Fibroblast of lung (primary cell): ENCODE data around the gene CYP27A1. TPM values are rescaled to one million over a fixed set of nuclear protein-coding genes. Genes with fewer than 3 reads are reported as not detected.

Experiments
- DNase-seq, 2 donors: peaks; one replicate each; pipeline versions ENCODE4 v3.0.0 to v3.0.0-alpha.2; 2010; ENCODE audit warnings: low read depth in 2 of 2
- H2AFZ ChIP-seq: 2 replicates; pipeline ENCODE4 v1.5.1; 2012; ENCODE audit warnings: low read length, control low read depth, inconsistent platforms
- H3K27ac ChIP-seq: 2 replicates; pipeline ENCODE4 v1.5.1; 2011; ENCODE audit warnings: low read length, control low read depth; ENCODE audit not compliant: insufficient read depth
- H3K27me3 ChIP-seq: 2 replicates; pipeline ENCODE4 v1.5.1; 2011; ENCODE audit warnings: mild to moderate bottlenecking, low read length; ENCODE audit not compliant: control insufficient read depth, insufficient read depth
- H3K36me3 ChIP-seq: 2 replicates; pipeline ENCODE4 v1.5.1; 2011; ENCODE audit warnings: low read length; ENCODE audit not compliant: control insufficient read depth, insufficient read depth
- H3K4me1 ChIP-seq: 2 replicates; pipeline ENCODE4 v1.5.1; 2011; ENCODE audit warnings: low read length; ENCODE audit not compliant: control insufficient read depth, insufficient read depth; ENCODE audit errors: extremely low read depth
- H3K4me2 ChIP-seq: 2 replicates; pipeline ENCODE4 v1.5.1; 2011; ENCODE audit warnings: low read length, control low read depth; ENCODE audit not compliant: insufficient read depth; ENCODE audit errors: extremely low read depth
- H3K4me3 ChIP-seq, 4 experiments: fragments of 200-600 bp in 1 of 4; sonication (generic) in 1 of 4; replicated peaks in 1 of 4; 2 replicates each; pipeline ENCODE4 v1.5.1; 2011 to 2016; ENCODE audit warnings: low read length in 4 of 4, low read depth in 3 of 4, mild to moderate bottlenecking in 3 of 4, control low read depth in 2 of 4, inconsistent platforms in 1 of 4, mixed read lengths in 1 of 4; ENCODE audit not compliant: insufficient read depth in 1 of 4; ENCODE audit errors: control extremely low read depth in 1 of 4
- H3K79me2 ChIP-seq: 2 replicates; pipeline ENCODE4 v1.5.1; 2012; ENCODE audit warnings: mild to moderate bottlenecking, low read length, inconsistent platforms; ENCODE audit not compliant: control insufficient read depth, insufficient read depth
- H3K9ac ChIP-seq: 2 replicates; pipeline ENCODE4 v1.5.1; 2011; ENCODE audit warnings: mild to moderate bottlenecking, low read length, control low read depth; ENCODE audit not compliant: insufficient read depth
- H3K9me3 ChIP-seq: 2 replicates; pipeline ENCODE4 v1.5.1; 2012; ENCODE audit warnings: low read depth, low read length; ENCODE audit not compliant: control insufficient read depth, insufficient read depth
- H4K20me1 ChIP-seq: 2 replicates; pipeline ENCODE4 v1.5.1; 2011; ENCODE audit warnings: low read length; ENCODE audit not compliant: control insufficient read depth, insufficient read depth; ENCODE audit errors: extremely low read depth
- EZH2 ChIP-seq: IDR thresholded peaks from 2 replicates; pipeline ENCODE4 v1.5.1; 2012; ENCODE audit warnings: low read length, control low read depth, mild to moderate bottlenecking; ENCODE audit errors: missing control alignments
- polyA plus RNA-seq, 2 donors: library from polyadenylated mRNA; depleted of rRNA in 1 of 2; stranded (reverse) in 1 of 2; unstranded in 1 of 2; fragments of >200 nt; gene quantifications; 2 replicates each; pipeline ENCODE4 v1.2.1, GENCODE V29; 2011 to 2012; ENCODE audit warnings: missing spikeins in 1 of 2
- total RNA-seq: library from RNA; depleted of rRNA; stranded (reverse); fragments of >200 nt; gene quantifications from 2 replicates; pipeline ENCODE4 v1.2.1, GENCODE V29; 2014
- TF ChIP-seq, protein P1 (sequence below), 2 donors: IDR thresholded peaks in 1 of 2; conservative IDR thresholded peaks in 1 of 2; 1 replicate in 1 of 2; 2 replicates in 1 of 2; pipeline ENCODE4 v1.5.1; 2011 to 2012; ENCODE audit warnings: low read length in 2 of 2, control low read depth in 1 of 2, inconsistent platforms in 1 of 2, low read depth in 1 of 2, mild to moderate bottlenecking in 1 of 2

The CYP27A1 gene
- total and polyA plus RNA-seq, 2 donors (not counting 1 experiment from before 2014, with no cell fraction given) = 12.7 to 53.8 TPM

- DNase-seq = no peak
- Histone ChIP-seq H3K4me3 (no peak overlapping the region), H3K4me2 (no peak overlapping the region), H3K79me2 (no peaks in the 10 kb centered on the region), H3K9ac (no peak overlapping the region), H3K36me3 (no peaks in the 10 kb centered on the region), H2AFZ (no peak overlapping the region), H3K27ac (no peak overlapping the region), H4K20me1 (no peaks in the 10 kb centered on the region), H3K9me3 (no peaks in the 10 kb centered on the region), H3K27me3 (no peaks in the 10 kb centered on the region), H3K4me1 (no peaks in the 10 kb centered on the region)
- TF ChIP-seq EZH2 = no peak
- TF ChIP-seq, protein P1, sequence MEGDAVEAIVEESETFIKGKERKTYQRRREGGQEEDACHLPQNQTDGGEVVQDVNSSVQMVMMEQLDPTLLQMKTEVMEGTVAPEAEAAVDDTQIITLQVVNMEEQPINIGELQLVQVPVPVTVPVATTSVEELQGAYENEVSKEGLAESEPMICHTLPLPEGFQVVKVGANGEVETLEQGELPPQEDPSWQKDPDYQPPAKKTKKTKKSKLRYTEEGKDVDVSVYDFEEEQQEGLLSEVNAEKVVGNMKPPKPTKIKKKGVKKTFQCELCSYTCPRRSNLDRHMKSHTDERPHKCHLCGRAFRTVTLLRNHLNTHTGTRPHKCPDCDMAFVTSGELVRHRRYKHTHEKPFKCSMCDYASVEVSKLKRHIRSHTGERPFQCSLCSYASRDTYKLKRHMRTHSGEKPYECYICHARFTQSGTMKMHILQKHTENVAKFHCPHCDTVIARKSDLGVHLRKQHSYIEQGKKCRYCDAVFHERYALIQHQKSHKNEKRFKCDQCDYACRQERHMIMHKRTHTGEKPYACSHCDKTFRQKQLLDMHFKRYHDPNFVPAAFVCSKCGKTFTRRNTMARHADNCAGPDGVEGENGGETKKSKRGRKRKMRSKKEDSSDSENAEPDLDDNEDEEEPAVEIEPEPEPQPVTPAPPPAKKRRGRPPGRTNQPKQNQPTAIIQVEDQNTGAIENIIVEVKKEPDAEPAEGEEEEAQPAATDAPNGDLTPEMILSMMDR (conservative IDR thresholded peaks at IDR 0.05 in 1 of 2, IDR thresholded peaks at IDR 0.05 in 1 of 2; ENCODE audit: low read depth in 1 of 2, low read length in 2 of 2) = no peak
Observed at GRCh38 chr2:218773881-218774280, 8.1 kb upstream of the CYP27A1 start.

DNA sequence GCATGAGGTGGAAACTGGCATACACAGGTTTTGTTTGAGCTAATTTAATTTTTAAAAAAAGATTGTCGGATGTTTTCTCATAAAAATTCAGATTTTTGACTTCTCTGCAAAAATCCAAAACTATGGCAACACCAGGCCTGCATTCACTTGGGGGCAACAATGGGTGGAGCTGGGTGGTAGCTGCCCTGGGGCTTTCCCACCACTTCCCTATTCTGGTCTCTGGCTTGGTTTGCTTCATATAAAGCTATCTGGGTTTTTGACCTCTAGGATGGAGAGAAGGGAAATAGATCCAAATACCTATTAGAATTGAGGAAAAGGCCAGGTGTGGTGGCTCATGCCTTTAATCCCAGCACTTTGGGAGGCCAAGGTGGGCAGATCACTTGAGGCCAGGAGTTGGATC lies 5.5 kb upstream of the CYP27A1 start:
- Histone ChIP-seq H3K27ac (no peak overlapping the region), H3K4me3 (no peak overlapping the region), H2AFZ (no peak overlapping the region), H3K27me3 (no peaks in the 10 kb centered on the region), H3K4me2 (no peak overlapping the region), H3K4me1 (peaks cover 2% of the 10 kb centered on the region), H3K9ac (no peak overlapping the region), H3K79me2 (no peaks in the 10 kb centered on the region), H3K9me3 (no peaks in the 10 kb centered on the region), H3K36me3 (no peaks in the 10 kb centered on the region), H4K20me1 (no peaks in the 10 kb centered on the region)
- DNase-seq = no peak
- TF ChIP-seq, protein P1 (conservative IDR thresholded peaks at IDR 0.05 in 1 of 2, IDR thresholded peaks at IDR 0.05 in 1 of 2; ENCODE audit: low read depth in 1 of 2, low read length in 2 of 2) = no peak
- TF ChIP-seq EZH2 = no peak

GRCh38 chr2:218777276-218777990 lies 4.5 kb upstream of the CYP27A1 start:
- H3K27me3 ChIP-seq = no peaks in the 10 kb centered on the region

More at GRCh38 chr2:218777276-218777990, 4.5 kb upstream of the CYP27A1 start:
- no peak for DNase-seq
- no peak for TF ChIP-seq EZH2
- TF ChIP-seq, protein P1 (conservative IDR thresholded peaks at IDR 0.05 in 1 of 2, IDR thresholded peaks at IDR 0.05 in 1 of 2; ENCODE audit: low read depth in 1 of 2, low read length in 2 of 2) = no peak
- Histone ChIP-seq H3K9me3 (no peaks in the 10 kb centered on the region), H3K79me2 (no peaks in the 10 kb centered on the region), H3K9ac (no peak overlapping the region), H3K4me1 (peaks cover 2% of the 10 kb centered on the region), H3K27ac (no peak overlapping the region), H3K4me2 (no peak overlapping the region), H2AFZ (no peak overlapping the region), H3K4me3 (no peak overlapping the region), H3K36me3 (no peaks in the 10 kb centered on the region), H4K20me1 (no peaks in the 10 kb centered on the region)
